CD4-positive, alpha-beta memory T cell (primary cell): ENCODE data around the gene STK11. TPM values are rescaled to one million over a fixed set of nuclear protein-coding genes. Genes with fewer than 3 reads are reported as not detected.

ENCODE experiments used
- CTCF ChIA-PET: fragments of 350-600 bp; sonication (Branson Sonifier 250); formaldehyde crosslinking; loops from one replicate; lab custom pipeline; 2021; ENCODE audit warnings: inconsistent platforms; ENCODE audit not compliant: partially characterized antibody; lab: Charles Lee
- POLR2A ChIA-PET: fragments of 350-600 bp; sonication (Branson Sonifier 250); formaldehyde crosslinking; loops from one replicate; lab custom pipeline; 2021; ENCODE audit not compliant: partially characterized antibody; lab: Charles Lee
- DNase-seq, 5 donors: peaks; one replicate each; pipeline versions ENCODE4 v3.0.0 to v3.0.0-alpha.2; 2020 to 2022; ENCODE audit warnings: mixed read lengths in 1 of 5
- H3K27ac ChIP-seq: one replicate; pipeline ENCODE4 v1.7.0; 2013; ENCODE audit warnings: low read depth, low read length
- H3K27me3 ChIP-seq: 2 replicates; pipeline ENCODE4 v1.7.0; 2013; ENCODE audit warnings: mild to moderate bottlenecking, low read length, moderate library complexity; ENCODE audit not compliant: insufficient read depth
- H3K36me3 ChIP-seq: 2 replicates; pipeline ENCODE4 v1.7.0; 2013; ENCODE audit warnings: mild to moderate bottlenecking, low read length, moderate library complexity; ENCODE audit not compliant: insufficient read depth
- H3K4me1 ChIP-seq: 2 replicates; pipeline ENCODE4 v1.7.0; 2013; ENCODE audit warnings: mild to moderate bottlenecking, low read length, moderate library complexity; ENCODE audit not compliant: insufficient read depth
- H3K4me3 ChIP-seq, 2 donors: one replicate each; pipeline ENCODE4 v1.7.0; 2013; ENCODE audit warnings: low read length in 2 of 2, mild to moderate bottlenecking in 1 of 2
- H3K9me3 ChIP-seq, 2 donors: one replicate each; pipeline ENCODE4 v1.7.0; 2013; ENCODE audit warnings: low read length in 2 of 2, control low read depth in 1 of 2; ENCODE audit not compliant: control insufficient read depth in 1 of 2
- H3K27ac Mint-ChIP-seq, 7 donors: one replicate each; pipeline ENCODE4 v1.8.0; 2020 to 2021; ENCODE audit warnings: mixed read lengths in 7 of 7, mild to moderate bottlenecking in 6 of 7, inconsistent platforms in 3 of 7, moderate library complexity in 3 of 7
- H3K27me3 Mint-ChIP-seq, 2 donors: one replicate each; pipeline ENCODE4 v1.8.0; 2020 to 2021; ENCODE audit warnings: mixed read lengths in 2 of 2
- H3K36me3 Mint-ChIP-seq, 2 donors: one replicate each; pipeline ENCODE4 v1.8.0; 2020 to 2021; ENCODE audit warnings: mixed read lengths in 2 of 2, inconsistent platforms in 1 of 2, mild to moderate bottlenecking in 1 of 2
- H3K4me1 Mint-ChIP-seq, 4 donors: one replicate each; pipeline ENCODE4 v1.8.0; 2020 to 2021; ENCODE audit warnings: mixed read lengths in 4 of 4, mild to moderate bottlenecking in 1 of 4
- H3K4me3 Mint-ChIP-seq, 8 donors: one replicate each; pipeline ENCODE4 v1.8.0; 2020 to 2021; ENCODE audit warnings: mixed read lengths in 8 of 8, mild to moderate bottlenecking in 7 of 8, moderate library complexity in 6 of 8, inconsistent platforms in 3 of 8
- H3K9me3 Mint-ChIP-seq, 8 donors: one replicate each; pipeline ENCODE4 v1.8.0; 2020 to 2021; ENCODE audit warnings: mixed read lengths in 8 of 8, mild to moderate bottlenecking in 5 of 8, inconsistent platforms in 3 of 8, moderate library complexity in 1 of 8
- intact Hi-C: fragments of 100-400 bp; cut with micrococcal nuclease; formaldehyde crosslinking; loops from one replicate; pipeline ENCODE4 v1.15.1; 2023
- polyA plus RNA-seq, 2 donors: library from polyadenylated mRNA; unstranded; fragments of 300-500 nt; fragmentation: Illumina TruSeq; gene quantifications; one replicate each; pipeline ENCODE4 v1.2.3, GENCODE V29; 2021
- total RNA-seq, 2 experiments: library from RNA; stranded (reverse); gene quantifications; one replicate each; pipeline ENCODE4 v1.2.3, GENCODE V29; 2021

The STK11 gene
- total and polyA plus RNA-seq, 4 experiments from 2014 or later = 11.0 to 114 (median 77.6) TPM

DNA sequence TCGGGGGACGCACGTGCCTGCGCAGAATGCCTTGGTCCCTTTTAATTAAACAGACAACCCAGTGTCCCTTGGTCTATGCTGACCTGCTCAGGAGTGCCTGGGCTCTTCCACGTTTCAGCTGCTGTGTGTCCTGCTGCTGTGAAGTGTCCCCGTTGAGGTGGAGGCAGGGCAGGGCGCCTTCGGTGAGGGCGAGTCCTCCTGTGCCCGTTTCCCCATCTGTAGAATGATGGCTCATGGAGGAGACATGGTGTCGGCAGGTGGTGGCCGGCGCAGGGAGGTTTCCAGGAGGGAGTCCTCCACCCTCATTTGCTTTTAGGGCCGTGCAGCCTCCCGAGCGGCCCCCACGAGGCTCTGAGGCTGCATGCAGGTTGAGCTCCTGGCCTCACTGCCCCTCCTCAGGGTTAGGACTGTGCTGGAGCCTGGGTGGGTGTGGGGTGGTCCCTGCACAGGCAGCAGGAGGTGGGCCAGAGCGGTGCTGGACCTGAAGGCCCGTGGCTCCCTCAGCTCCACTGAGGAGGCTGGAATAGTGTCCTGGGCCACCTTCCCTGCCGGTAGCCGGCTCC, 8.8 kb downstream of the STK11 start:
- Histone ChIP-seq H3K27me3 (no peaks in the 10 kb centered on the region), H3K9me3 (no peaks in the 10 kb centered on the region), H3K4me3 (no peak overlapping the region), H3K4me1 (peaks cover 46% of the 10 kb centered on the region), H3K36me3 (peaks cover 10% of the 10 kb centered on the region), H3K27ac (peak overlapping the region; percentile 79)
- Mint-ChIP-seq H3K9me3 (no peaks in the 10 kb centered on the region), H3K27ac (peak overlapping the region; percentile 94 to 98 (median 97)), H3K4me1 (peaks cover 20 to 52% (median 29%) of the 10 kb centered on the region in 4 donors), H3K4me3 (peak overlapping the region in 7 of 8 donors; percentile 75 to 92 (median 86)), H3K36me3 (peaks cover 8 to 15% of the 10 kb centered on the region in 2 donors), H3K27me3 (no peaks in the 10 kb centered on the region)
- DNase-seq = no peak
- intact Hi-C loops = no loop called here
- ChIA-PET CTCF (interaction anchor here (0.9 to 1.2 kb wide), 2 partner anchors 31 to 351 kb away, joined by 3 to 4 read pairs; no protein-coding TSS in a partner anchor), POLR2A (interaction anchor here (0.5 to 3.7 kb wide), 10 partner anchors 11 to 294 kb away, joined by 3 to 20 read pairs (median 4); partner anchors contain the start of genes ABCA7, CIRBP, CNN2 and GPX4)

DNA sequence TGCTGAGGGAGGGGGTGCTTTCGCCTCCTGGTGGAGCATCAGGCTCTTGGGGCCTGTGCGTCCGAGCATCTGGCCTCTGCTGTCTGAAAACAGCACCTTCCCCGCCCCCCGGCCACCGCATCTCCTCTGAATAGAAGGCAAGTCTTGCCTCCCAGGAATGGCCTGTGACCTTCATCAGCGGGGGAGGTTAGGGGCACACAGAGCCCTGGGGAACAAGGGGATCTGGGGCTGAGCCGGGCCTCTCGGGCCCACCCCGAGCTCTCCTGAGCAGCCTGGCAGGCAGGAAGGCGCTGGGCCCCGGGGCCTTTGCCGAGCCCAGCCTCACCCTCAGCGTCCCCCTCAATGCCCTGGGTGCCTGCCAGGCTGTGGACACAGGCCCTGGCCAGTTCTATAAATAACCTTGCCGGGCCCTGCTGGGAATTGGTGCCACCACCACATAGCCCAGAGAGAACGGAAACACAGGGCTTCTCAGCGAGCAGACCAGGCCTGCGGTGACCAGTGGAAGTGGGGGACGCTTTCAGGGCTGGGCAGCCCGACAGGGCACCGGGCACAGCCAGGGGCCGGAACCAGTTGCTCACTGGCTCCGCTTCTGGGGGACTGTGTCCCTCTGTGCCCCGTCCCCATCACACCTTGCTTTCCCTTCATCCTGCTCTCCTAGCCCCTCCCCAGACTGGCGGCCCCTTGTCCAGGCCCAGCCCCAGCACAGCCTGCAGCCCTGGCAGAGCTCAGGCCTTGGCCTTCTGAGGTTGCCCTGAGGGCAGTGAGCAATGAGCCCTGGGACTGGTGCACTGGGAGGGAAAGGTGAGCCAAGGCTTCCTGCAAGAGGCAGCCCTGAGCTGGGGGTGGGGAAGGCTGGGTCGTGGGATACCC, 9.5 kb downstream of the STK11 start:
- no peak overlapping the region for H3K4me3 Mint-ChIP-seq
- peak overlapping the region in 2 of 7 donors; percentile 12 to 70 for H3K27ac Mint-ChIP-seq
- no peak for DNase-seq
- Histone ChIP-seq H3K4me1 (peaks cover 40% of the 10 kb centered on the region), H3K27me3 (no peaks in the 10 kb centered on the region), H3K36me3 (peaks cover 5% of the 10 kb centered on the region), H3K4me3 (no peak overlapping the region), H3K27ac (peak overlapping the region; percentile 79), H3K9me3 (no peaks in the 10 kb centered on the region)
- H3K27me3 Mint-ChIP-seq = no peaks in the 10 kb centered on the region
- ChIA-PET POLR2A (interaction anchor here (1.1 to 3.7 kb wide), 2 partner anchors 8 to 54 kb away, joined by 3 to 20 read pairs; partner anchors contain the start of gene CIRBP), CTCF (interaction anchor here (1.2 kb wide), 1 partner anchor 31 kb away, joined by 4 read pairs; no protein-coding TSS in a partner anchor)
- H3K4me1 Mint-ChIP-seq = peaks cover 17 to 45% (median 24%) of the 10 kb centered on the region in 4 donors
- no peaks in the 10 kb centered on the region for H3K9me3 Mint-ChIP-seq
- intact Hi-C loops = no loop called here
- H3K36me3 Mint-ChIP-seq = peaks cover 8 to 15% of the 10 kb centered on the region in 2 donors

GRCh38 chr19:1216756-1217155, 11.2 kb downstream of the STK11 start:
- H3K27me3 ChIP-seq = no peaks in the 10 kb centered on the region
- Mint-ChIP-seq H3K27me3 (no peaks in the 10 kb centered on the region), H3K4me1 (peaks cover 14 to 30% (median 19%) of the 10 kb centered on the region in 4 donors), H3K4me3 (no peak overlapping the region), H3K9me3 (no peaks in the 10 kb centered on the region), H3K27ac (peak overlapping the region in 4 of 7 donors; percentile 12 to 69 (median 40)), H3K36me3 (peaks cover 8 to 16% of the 10 kb centered on the region in 2 donors)
- DNase-seq = no peak
- no peak overlapping the region for H3K27ac ChIP-seq
- ChIA-PET POLR2A (no interaction called here), CTCF (interaction anchor here (0.6 kb wide), 1 partner anchor 166 kb away, joined by 3 read pairs; no protein-coding TSS in a partner anchor)
- no peaks in the 10 kb centered on the region for H3K9me3 ChIP-seq
- peaks cover 16% of the 10 kb centered on the region for H3K36me3 ChIP-seq
- H3K4me3 ChIP-seq = no peak overlapping the region
- intact Hi-C loops = no loop called here
- H3K4me1 ChIP-seq = peaks cover 29% of the 10 kb centered on the region

GRCh38 chr19:1217366-1217765, 11.8 kb downstream of the STK11 start:
- no peaks in the 10 kb centered on the region for H3K27me3 ChIP-seq
- no peak overlapping the region for H3K4me3 ChIP-seq
- Mint-ChIP-seq H3K27me3 (no peaks in the 10 kb centered on the region), H3K27ac (peak overlapping the region in 2 of 7 donors; percentile 60 to 62), H3K9me3 (no peaks in the 10 kb centered on the region), H3K4me3 (no peak overlapping the region), H3K4me1 (peaks cover 13 to 29% (median 17%) of the 10 kb centered on the region in 4 donors), H3K36me3 (peaks cover 8 to 15% of the 10 kb centered on the region in 2 donors)
- intact Hi-C loops = no loop called here
- H3K36me3 ChIP-seq = peaks cover 15% of the 10 kb centered on the region
- H3K27ac ChIP-seq = no peak overlapping the region
- H3K9me3 ChIP-seq = no peaks in the 10 kb centered on the region
- no peak for DNase-seq
- CTCF ChIA-PET = no interaction called here
- peaks cover 23% of the 10 kb centered on the region for H3K4me1 ChIP-seq
- POLR2A ChIA-PET = no interaction called here

DNA sequence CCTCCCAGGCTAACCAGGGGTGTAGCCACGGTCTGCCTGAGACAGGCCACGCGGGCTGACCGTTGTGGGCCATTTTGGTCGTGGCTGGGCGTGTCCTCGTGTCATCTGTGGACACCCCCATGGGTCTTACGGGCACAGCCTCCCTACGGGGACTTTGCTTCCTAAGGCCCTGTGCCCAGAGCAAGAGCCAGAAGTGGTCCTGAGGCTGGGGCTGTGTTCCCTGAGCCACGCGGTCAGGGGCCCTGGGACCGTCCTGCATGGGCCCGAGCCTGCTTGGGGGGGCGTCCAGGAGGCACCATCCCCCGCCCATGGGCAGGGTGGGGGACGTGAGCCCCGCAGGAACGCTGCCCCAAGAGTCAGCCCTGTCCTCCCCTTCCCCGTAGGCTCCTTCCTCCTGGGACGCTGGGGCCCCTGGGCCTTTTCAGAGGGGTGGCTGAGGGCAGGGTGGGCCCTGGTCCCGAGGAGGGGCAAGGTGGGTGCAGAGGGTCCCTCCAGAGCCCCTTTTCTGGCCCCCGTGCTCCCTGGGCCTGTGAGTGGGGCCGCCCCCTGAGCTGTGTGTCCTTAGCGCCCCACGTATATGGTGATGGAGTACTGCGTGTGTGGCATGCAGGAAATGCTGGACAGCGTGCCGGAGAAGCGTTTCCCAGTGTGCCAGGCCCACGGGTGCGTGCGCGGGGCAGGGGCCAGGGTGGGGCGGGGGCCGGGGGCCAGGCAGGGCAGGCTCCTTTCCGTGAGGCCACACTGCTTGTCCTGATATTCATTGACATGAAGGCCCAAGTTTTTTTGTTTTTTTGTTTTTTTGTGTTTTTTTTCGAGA, 13.4 kb downstream of the STK11 start:
- POLR2A ChIA-PET = no interaction called here
- Mint-ChIP-seq H3K4me1 (peaks cover 5 to 18% (median 8%) of the 10 kb centered on the region in 4 donors), H3K27me3 (no peaks in the 10 kb centered on the region), H3K4me3 (no peak overlapping the region), H3K27ac (no peak overlapping the region), H3K36me3 (peaks cover under 1 to 10% of the 10 kb centered on the region in 2 donors), H3K9me3 (no peaks in the 10 kb centered on the region)
- DNase-seq = no peak
- Histone ChIP-seq H3K9me3 (no peaks in the 10 kb centered on the region), H3K4me1 (peaks cover 7% of the 10 kb centered on the region), H3K27me3 (no peaks in the 10 kb centered on the region), H3K27ac (no peak overlapping the region), H3K36me3 (peaks cover 15% of the 10 kb centered on the region), H3K4me3 (no peak overlapping the region)
- CTCF ChIA-PET = no interaction called here
- intact Hi-C loops = no loop called here

- intact Hi-C loops = no loop called here
- Mint-ChIP-seq H3K36me3 (peaks cover 0 to 8% of the 10 kb centered on the region in 2 donors), H3K9me3 (no peaks in the 10 kb centered on the region), H3K27ac (no peak overlapping the region), H3K4me1 (peaks cover 2 to 13% (median 4%) of the 10 kb centered on the region in 4 donors), H3K27me3 (no peaks in the 10 kb centered on the region), H3K4me3 (no peak overlapping the region)
- CTCF ChIA-PET = no interaction called here
- DNase-seq = no peak
- Histone ChIP-seq H3K27ac (no peak overlapping the region), H3K4me1 (no peaks in the 10 kb centered on the region), H3K4me3 (no peak overlapping the region), H3K9me3 (no peaks in the 10 kb centered on the region), H3K27me3 (no peaks in the 10 kb centered on the region), H3K36me3 (peaks cover 15% of the 10 kb centered on the region)
- POLR2A ChIA-PET = no interaction called here
Observed at GRCh38 chr19:1219786-1220476, 14.4 kb downstream of the STK11 start.
